HG03139 (cell line): ENCODE data around the gene EPAS1.

ENCODE experiments used
- ATAC-seq: cut with Tn5 transposase; IDR thresholded peaks from one replicate; pipeline ENCODE4 v1.9.1; 2021; ENCODE audit not compliant: unreplicated experiment

Gene EPAS1

GRCh38 chr2:46273225-46273863, 23.9 kb upstream of the EPAS1 start:
- ATAC-seq = no peak

DNA sequence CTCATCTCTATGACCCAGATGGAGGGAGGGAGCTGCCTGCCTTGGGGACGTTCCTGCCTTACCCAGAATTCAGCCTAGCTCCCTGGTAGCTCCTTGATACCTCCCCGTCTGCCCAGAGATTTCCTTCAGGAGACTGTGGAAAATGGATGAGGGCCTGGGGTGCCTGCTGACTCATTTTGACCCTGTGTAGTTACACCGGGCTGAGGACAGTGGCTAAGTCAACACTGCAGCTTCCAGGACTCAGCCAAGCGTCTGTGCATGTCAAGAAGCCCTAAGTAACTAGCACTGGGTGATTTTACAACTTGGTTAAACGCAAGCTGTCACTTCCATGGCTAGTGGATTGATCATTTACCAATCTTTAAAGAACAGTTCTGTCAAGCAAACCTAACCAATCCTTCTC, 23.3 kb upstream of the EPAS1 start:
- no peak for ATAC-seq

DNA sequence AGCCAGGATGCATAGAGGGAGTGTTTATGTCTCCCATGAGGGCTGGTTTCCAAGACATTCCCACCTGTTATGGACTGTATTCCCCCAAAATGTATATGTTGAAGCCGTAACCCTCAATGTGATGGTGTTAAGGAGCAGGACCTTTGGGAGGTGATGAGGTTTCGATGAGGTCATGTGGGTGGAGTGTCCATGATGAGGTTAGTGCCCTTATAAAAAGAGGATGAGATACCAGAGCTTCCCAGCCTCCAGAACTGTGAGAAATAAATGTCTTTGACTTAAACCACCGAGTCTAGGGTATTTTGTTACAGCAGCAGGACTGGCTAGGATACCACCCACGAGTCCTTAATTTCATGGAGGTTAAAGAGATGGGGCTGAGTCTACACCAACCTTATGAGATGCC, 22.6 kb upstream of the EPAS1 start:
- ATAC-seq = no peak

DNA sequence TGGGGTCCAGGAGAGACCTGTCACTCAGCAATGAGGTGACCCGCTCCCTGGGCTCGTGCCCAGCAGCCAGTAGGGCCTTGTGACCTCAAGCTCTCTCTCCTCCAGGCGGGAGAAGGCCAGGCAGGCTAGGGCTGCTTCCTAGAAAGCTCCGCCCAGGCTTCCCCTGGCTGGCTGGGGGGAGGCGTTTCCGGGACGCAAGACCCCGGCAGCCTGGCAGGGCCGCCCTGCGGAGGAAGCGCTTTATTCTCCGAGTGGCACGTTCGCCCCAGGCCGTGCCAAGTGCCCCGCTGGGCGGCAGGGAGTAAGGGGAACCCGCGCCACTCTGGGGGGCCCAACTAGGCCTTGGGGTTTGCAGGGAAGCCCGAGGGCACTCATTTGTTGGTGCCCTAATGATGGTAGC, 21.2 kb upstream of the EPAS1 start:
- ATAC-seq = no peak

- ATAC-seq = no peak
These were observed 20.6 kb upstream of the EPAS1 start for GRCh38 chr2:46276642-46277041.

GRCh38 chr2:46277431-46278190, 19.6 kb upstream of the EPAS1 start:
- ATAC-seq = no peak

DNA sequence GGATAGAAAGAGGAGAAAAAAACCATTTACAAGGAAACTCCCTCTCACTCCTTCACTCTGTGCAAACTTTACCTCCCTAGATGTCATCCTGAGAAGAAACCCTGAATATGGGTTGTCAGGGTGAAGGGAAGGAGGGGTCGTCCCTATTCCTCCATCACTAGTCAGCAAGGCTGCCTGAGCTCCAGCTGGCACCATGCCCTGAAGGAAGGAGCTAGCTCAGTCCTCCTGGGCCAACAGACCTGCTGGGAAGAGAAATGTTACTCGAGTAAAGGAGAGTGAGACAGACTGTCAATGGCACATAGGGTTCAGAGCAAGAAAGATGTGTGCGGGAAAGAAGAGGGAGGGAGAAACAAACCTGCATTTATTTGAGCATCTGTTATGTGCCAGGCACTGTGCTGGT, 18.3 kb upstream of the EPAS1 start:
- no peak for ATAC-seq

- ATAC-seq = no peak
These were observed 15.3 kb upstream of the EPAS1 start for GRCh38 chr2:46281939-46282338.

- ATAC-seq = no peak
These were observed 13.5 kb upstream of the EPAS1 start for GRCh38 chr2:46283693-46284092.

DNA sequence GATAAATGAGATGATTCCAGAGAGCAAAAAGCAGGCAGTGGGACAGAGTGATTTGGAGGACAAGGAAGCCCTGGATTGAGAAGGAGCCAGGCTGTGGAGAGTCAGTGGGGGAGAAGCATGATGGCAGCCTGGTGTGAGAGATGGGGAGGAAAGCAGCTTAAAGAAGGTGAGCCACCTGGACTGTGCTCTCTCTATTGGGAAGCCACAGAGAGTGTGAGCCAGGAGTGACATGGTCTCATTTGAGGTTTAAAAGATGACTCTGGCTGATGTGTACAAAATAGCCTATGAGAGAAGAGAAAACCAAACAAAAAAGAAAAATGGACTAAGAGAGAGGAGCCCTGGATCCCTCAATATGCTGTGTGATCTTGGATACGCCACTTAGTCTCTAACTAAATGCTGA, 12.9 kb upstream of the EPAS1 start:
- no peak for ATAC-seq

- no peak for ATAC-seq
These were observed 12.4 kb upstream of the EPAS1 start for GRCh38 chr2:46284796-46285195.

DNA sequence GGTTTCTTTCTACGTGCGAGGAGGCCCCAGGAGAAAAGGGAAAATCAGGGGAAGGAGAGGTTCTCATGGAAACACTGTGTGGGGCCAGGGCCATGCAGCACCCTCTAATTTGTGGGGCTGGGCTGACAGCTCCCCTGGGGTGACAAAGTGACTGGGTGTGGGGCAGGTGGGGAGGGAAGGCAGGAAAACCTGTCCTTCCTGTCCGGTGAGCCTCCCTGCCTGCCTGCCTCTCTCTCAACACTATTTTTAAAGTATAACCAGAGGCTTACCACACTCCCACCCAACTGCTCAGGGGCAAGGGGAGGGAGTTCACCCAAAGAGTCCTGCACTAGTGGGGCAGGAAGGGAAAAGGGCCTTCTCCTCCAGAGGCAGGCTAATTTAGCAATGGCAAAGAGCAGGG, 10.5 kb upstream of the EPAS1 start:
- ATAC-seq = no peak

- no peak for ATAC-seq
These were observed 7.1 kb upstream of the EPAS1 start for GRCh38 chr2:46290078-46290477.

GRCh38 chr2:46293466-46293865, 3.7 kb upstream of the EPAS1 start:
- ATAC-seq = no peak

DNA sequence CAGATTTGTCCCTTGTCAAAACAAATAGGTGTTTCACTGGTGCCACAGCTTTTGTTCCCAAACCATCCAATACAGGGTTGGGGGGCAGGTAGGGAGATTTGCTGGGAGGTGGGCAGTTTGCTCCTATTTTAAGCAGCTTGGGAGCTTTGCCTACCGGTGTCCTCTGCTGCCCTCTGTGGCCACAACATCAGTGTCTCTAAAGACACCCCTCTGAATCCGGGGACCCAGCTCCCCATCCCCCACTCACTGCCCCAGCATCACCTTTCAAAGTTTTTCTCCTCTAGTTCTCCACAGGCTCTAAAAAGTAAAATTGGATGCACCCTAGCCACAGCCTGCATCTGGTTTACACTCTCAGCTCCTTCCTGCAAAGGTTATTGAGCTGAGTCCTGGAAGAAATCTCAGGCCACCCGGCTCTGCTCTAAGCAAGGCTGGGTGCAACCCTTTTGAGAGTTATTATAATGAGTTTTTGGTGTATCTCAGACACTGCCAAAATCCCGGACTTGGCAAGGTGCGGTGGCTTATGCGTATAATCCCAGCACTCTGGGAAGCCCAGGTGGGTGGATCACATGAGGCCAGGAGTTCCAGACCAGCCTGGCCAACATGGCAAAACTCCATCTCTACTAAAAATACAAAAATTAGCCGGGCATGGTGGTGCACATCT, 2.9 kb upstream of the EPAS1 start:
- ATAC-seq = no peak

GRCh38 chr2:46296216-46296839, 879 bp upstream of the EPAS1 start:
- peak; percentile 3 for ATAC-seq

- ATAC-seq = peak; percentile 25
These were observed 502 bp downstream of the EPAS1 start for GRCh38 chr2:46297546-46298271.

GRCh38 chr2:46298272-46298521, 990 bp downstream of the EPAS1 start:
- ATAC-seq = no peak

DNA sequence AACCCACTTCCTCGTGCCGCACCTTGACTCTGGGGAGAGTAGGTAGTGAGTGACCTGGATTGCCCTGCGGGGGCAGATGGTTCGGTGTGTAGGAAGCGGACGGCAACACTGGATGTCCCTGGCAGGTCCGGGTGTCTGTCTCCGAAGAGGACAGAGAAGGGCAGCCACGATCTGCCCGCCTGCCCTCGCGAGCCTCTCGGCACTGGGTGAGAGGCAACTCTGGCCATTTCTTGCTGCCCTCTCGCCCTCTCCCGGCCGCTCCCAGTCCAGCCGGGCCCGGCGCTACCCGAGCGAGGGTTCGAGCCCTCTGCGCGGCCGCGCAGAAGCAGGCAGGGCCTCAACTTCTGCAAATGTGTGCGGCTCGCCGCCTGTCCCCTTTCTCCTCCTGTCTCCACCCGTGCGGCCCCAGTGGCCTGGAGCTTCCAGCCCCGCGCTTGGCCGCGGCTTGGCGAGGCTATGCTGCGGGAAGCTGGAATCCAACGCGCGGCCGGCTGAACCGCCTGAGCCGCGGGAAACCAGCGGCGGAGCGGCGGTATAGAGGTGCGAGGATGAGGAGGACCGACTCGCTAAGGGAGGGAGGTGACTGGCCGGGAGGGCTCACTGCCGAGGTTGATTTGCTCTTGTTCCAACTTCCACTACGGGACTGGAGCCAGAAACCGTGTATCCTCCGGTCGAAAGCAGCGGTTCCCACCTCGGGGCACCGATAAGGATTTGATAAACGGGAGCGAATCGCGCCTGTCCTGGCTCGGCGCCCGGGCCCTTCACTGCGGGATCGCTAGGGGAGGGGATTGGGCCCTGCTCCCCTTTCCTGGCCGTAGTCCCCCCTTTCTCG, 1.5 kb downstream of the EPAS1 start:
- ATAC-seq = no peak

GRCh38 chr2:46299365-46300263, 2.4 kb downstream of the EPAS1 start:
- no peak for ATAC-seq
